Frontal cortex (tissue), 4 donors: ENCODE results near the gene ZNF319. TPM values are rescaled to one million over a fixed set of nuclear protein-coding genes. Genes with fewer than 3 reads are reported as not detected.

Experiments
- DNase-seq, 2 donors: peaks; one replicate each; pipeline ENCODE4 v3.0.0; 2012; ENCODE audit warnings: low spot score in 2 of 2
- FAIRE-seq: peaks from 2 replicates; lab custom pipeline; 2012; peaks lifted over from hg19 to GRCh38; lab: Jason Lieb, UNC
- total RNA-seq: library from RNA; depleted of rRNA; stranded (reverse); fragments of >200 nt; gene quantifications from one replicate; pipeline ENCODE4 v1.2.3, GENCODE V29; 2014
- donor health status: control.
- donor health status: control.
- donor health status: control.

The ZNF319 gene
- total RNA-seq, 1 donor from 2014 or later = 4.9 TPM

GRCh38 chr16:58038219-58038641 is 37.8 kb upstream of the ZNF319 start:
- FAIRE-seq (no peak), DNase-seq (no peak)

GRCh38 chr16:58037365-58038057 is 37.0 kb upstream of the ZNF319 start:
- FAIRE-seq (no peak), DNase-seq (no peak)

- DNase-seq = no peak
- no peak for FAIRE-seq
These were observed 36.5 kb upstream of the ZNF319 start for GRCh38 chr16:58036943-58037342.

DNA sequence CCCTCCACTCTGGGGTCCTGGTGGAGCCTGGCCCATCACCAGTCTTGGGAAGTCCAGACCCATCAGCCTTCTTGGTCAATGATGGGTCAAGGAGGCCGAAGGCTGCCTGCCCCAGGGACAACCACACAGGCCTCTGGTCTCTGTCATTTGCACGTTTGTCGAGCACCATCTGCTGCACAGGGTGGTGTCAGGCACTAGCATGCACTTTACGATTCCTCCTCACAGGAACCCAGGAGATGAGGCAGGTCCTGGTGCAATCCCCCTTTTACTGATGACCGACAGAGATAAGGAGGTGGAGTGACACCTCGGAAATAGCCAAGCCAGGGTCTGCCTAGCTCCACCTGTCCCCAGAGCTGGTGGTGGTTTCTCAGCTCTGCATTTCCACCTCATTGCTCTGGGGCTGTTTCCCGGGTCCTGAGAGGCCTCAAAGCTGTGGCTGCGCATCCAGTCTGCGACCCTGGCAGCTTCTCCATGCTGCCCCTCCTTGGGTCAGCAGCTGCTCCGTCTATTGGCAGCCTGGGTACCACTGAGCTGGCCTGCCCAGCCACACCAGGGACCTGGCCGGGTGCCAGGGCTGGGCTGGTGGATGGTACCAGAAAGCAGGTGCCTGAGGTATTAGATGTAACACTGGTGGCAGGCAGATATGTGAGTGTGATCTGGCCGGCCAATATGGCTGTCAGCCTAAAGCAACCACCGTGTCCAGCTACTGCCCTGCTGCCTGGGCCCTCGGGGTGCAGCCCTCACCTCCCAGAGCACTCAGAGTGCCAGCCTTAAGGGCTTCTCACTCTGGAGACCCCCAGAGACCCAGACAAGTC is 35.1 kb upstream of the ZNF319 start:
- FAIRE-seq = no peak
- DNase-seq = no peak

DNA sequence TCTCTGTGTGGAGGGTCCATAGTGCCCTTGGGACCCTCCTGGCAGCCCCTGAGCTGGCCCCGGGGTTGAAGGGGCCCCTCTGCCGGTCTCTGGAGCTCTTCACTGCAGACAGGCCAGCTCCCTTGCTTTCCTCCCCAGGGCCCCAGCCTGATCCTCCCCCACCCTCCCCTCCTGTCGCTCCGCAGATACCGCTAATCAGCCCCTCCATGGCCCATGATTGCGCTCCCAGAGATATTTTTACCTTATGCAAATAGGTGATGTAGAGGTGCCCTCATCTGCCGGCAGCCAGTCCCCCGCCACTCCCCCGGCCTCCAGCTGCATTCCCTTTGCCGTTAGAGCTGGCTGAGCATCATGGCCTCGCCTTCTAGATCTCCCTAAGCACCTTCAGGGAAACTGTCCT is 34.3 kb upstream of the ZNF319 start:
- no peak for FAIRE-seq
- no peak for DNase-seq

DNA sequence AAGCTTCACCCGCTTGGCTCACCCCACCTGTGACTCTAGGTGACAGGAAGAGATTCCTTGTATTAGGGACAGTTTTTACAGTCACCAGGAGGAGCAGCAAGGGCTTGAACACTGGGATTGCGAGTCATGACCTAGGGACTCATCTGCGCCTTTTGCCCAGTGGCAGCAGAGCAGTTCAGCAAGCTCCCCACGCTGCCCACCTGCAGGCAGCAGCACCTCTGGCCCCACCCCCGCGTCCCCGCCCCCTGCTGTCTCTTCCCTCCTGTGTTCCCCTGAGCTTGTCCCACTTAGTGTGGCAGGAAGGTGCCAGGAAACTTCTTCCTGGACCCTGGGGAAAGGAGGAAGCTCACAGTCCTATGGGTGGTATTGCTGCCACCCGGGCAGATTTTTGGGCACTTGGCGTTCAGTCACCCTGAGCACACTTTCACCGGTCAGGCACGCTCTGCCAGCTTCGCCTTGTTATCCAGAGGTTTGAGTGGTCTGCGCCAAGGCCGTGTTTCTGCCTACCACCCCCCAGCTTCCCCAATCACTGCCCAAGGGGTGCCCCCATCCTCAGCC is 33.7 kb upstream of the ZNF319 start:
- DNase-seq (no peak), FAIRE-seq (no peak)

DNA sequence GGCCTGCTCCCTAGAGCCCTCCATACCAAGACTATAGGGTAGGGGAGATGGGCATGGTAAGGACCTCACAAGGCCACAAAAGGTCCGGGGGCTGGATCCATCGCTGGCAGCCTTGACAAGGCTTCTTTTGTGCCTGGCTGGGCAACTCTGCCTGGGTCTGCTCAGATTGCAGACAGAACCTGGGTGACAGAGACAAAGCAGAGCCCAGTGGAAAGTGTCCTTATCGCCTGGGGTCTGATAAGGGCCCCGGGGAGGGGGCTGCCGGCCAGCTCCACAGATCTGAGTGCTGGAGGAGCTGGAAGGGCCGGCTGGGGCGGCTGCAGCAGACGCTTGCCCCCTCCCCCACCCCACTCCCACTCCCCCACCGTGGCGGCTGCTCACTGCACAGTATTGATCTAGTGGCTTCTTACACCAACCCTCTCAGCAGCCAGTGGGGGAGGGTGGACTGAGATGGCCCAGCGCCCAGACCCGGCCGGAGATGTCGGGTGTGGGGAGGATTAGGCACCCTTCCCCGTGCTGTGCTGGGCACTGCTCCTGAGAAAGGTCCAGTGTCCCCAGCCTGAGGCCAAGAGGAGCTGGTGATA is 32.3 kb upstream of the ZNF319 start:
- DNase-seq (no peak), FAIRE-seq (no peak)

DNA sequence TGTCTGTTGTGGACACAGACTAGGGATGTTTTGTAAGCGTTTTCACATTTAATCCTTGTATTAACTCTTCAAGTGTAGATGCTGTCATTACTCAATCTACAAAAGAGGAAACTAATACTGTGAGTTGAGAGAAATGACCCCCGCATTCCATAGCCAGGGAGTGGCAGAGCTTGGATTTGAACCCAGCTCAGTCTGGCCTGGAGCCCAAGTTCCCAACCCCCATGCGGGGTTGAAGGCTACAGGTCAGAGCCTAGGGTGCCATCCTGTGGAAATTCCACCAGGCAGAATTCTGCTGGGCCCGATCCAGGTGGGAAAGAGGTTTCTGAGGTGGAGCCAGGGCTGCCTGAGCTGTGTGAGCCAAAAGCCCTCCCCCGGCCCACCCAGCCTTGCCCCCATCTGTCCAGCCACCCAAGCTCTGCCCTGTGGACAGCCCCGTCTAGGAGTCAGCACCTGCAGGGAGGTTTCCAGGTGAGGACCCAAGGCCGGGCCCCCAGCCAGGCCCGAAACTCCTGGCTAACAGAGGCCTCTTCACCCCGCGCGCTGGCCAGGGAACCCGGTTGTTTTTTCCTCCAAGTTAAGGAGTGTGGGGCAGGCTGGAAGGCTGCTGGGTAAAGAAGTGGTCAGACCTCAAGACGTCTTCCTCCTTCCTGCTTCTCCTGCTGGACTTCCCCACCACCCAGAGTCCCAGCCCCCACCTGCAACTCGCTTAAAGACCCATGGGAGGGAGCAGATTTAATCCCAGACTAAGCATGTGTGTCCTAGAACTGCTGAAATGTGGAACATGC is 30.7 kb upstream of the ZNF319 start:
- DNase-seq (peak in 1 of 2 donors; percentile 19), FAIRE-seq (no peak)

DNA sequence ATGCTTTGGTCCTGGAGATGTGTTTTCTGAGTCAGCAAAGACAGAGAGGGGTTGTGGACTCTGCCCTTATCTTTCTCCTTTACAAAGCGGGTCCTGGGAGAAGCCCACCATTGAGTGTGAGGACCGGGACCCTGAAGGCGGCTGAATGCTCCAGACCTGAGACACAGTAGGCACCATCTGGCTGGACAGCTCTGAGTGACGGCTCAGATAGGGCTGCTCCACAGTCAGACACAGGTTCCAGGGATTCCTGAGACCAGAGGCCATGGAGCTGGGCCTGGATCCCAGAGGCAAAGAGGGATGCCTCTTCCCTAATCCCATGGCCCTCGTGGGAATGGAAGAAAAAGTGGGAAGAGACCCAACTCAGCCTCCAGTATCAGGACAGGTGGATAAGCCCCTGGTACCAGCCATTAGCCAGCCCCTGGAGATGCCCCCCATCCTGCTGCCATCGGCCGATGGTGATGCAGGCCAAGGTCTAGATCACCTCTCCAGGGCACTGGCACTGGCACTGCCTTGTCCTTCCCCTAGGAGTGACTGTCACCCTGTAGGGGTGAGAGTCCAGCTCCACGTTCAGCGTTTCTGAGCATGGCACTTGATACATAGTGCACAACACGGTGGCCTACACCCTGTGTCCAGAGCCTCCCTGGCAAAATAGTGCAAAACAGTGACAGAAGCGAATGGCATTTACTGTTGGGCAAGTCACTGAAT is 29.8 kb upstream of the ZNF319 start:
- FAIRE-seq = no peak
- no peak for DNase-seq

- FAIRE-seq = no peak
These were observed 28.9 kb upstream of the ZNF319 start for GRCh38 chr16:58029410-58029809.

DNA sequence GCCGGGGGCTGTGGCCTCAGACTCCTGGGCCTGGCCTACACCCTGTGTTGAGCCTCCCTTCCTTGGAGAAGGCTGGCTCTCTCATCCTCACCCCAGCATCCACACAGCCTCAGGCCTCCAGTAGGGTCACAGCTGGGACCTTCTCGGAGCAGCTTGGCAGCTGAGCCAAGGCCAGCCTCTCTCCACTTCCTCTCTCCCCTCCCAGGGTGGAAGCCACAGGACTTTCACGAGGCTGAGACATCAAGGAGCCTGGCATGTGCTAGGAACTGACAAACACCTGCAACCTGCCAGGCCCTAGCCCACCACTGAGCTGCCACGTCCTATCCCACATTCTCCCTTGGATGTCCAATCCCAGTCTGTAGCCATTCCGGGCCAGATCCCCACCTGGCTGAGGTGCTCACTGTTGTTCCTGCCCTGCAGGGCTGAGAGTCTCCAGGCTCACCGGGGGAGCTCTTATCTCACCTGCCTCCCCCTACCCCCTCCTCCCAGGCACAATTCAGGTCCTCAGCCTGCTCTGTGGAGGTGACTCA is 28.1 kb upstream of the ZNF319 start:
- FAIRE-seq = no peak
- peak in 1 of 2 donors; percentile 17 for DNase-seq

More at GRCh38 chr16:58029410-58029809, 28.9 kb upstream of the ZNF319 start:
- DNase-seq = no peak

- no peak for FAIRE-seq
These were observed 27.5 kb upstream of the ZNF319 start for GRCh38 chr16:58027916-58028455.

DNA sequence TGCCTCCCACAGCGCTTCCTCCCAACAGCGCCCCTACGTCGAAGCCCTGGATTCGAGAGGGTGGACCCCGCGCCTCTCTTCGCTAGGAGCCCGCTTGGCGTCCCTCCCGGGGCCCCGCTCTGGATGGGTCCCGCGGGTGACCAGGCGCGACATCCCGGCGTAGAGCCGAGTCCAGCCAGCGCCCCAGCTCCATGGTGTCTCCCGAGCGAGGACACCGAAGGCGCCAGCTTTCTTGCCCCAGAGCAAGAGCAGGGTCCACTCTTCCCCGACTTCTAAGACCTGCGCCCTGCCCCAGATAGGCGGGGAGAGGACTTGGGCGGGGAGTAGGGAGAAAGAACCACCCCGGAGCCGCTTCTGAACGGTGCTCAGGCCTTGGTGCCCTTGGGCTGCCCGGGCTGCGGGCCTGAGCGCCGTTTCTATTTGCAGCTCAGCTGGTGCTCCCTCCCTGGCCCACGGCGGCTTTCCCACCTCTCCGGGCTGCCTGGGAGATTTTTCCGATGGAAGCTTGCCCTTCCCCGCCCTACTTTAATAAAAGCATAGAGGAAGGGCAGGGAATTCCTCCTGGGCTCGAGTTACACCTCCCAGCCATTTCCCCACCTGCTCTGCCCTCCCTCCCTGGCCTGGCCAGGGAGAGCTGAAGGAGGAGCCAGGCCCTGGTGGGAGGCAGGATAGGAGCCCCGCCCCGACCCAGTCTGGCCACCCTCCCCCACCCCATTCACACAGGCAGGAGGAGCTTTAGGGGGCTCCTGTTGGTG is 26.9 kb upstream of the ZNF319 start:
- FAIRE-seq (no peak), DNase-seq (peak in 1 of 2 donors; percentile 42)

More at GRCh38 chr16:58027916-58028455, 27.5 kb upstream of the ZNF319 start:
- DNase-seq = no peak

DNA sequence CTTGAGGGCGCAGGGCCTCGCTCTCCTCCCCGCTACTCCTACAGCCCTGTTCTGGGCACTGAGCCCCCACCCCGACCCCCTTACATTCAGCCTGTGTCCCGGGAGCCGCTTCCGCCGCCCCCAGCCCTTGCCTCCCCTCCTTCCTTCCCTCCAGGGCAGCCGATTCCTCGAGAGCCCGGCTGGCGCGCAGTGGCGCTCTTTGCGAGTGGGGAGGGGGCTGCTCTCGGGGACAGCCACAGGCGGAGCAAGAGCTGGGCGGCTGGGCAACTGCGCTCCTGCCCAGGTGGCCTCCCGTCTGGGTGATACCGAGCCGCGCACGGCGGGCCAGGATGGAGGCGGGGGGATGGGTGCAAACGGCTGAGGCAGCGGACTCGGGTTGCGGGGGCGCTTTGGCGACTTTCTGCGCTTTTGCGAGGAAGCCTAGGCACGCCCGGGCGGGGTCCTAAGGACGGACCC is 26.3 kb upstream of the ZNF319 start:
- FAIRE-seq = no peak
- DNase-seq = no peak

DNA sequence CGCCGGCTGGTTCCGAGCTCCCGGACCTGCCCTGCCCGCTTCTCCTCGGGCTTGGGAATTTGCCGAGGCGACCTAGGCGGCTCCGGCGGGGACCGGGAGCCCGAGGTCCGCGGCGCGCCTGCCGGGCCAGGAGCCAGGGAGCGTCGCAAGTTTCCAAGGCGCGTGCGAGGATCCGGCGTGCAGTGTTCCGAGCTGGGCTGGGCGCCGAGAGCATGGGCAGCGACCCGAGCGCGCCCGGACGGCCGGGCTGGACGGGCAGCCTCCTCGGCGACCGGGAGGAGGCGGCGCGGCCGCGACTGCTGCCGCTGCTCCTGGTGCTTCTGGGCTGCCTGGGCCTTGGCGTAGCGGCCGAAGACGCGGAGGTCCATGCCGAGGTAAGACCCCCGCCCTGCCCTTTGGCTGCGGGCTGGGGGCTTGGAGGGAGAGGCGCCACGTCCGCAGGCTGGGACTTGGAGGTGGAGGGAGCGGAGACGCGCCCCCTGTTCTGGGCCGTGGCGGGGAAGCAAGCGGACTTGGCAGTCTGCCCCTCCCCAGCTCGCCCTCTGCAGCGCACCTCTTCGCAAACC is 25.8 kb upstream of the ZNF319 start:
- FAIRE-seq (no peak), DNase-seq (peak; percentile 67 to 71)

- DNase-seq (peak; percentile 75 to 78), FAIRE-seq (no peak)
These were observed 25.1 kb upstream of the ZNF319 start, which contains the start of gene MMP15 for GRCh38 chr16:58025351-58026138. MMP15 (plus strand) TSS chr16:58025754; CDS start chr16:58026351, 597 bp downstream.
